Motor neuron (in vitro differentiated cells): ENCODE measurements around the gene KCNC1. TPM values are rescaled to one million over a fixed set of nuclear protein-coding genes. Genes with fewer than 3 reads are reported as not detected.

ENCODE experiments used
- ATAC-seq, 8 experiments: fragments of 200-7000 bp; cut with Tn5 transposase; replicated peaks in 6 of 8; 2 replicates each; pipeline ENCODE4 v1.8.0; 2021; ENCODE audit warnings: mild to moderate bottlenecking in 8 of 8, moderate library complexity in 8 of 8
- H3K27ac ChIP-seq, 2 donors: fragments of 250-450 bp; sonication (Bioruptor Pico); 2 replicates each; pipeline ENCODE4 v1.9.0; 2021; ENCODE audit warnings: antibody characterized with exemption in 2 of 2, mild to moderate bottlenecking in 2 of 2, moderate library complexity in 1 of 2
- H3K4me1 ChIP-seq, 2 donors: fragments of 250-450 bp; sonication (Bioruptor Pico); replicated peaks in 1 of 2; 2 replicates each; pipeline ENCODE4 v1.6.1; 2021; ENCODE audit warnings: antibody characterized with exemption in 2 of 2, mild to moderate bottlenecking in 2 of 2, moderate library complexity in 1 of 2
- H3K4me3 ChIP-seq, 5 donors: fragments of 250-450 bp; sonication (Bioruptor Pico); 2 replicates each; pipeline ENCODE4 v1.9.0; 2021; ENCODE audit warnings: antibody characterized with exemption in 5 of 5, mild to moderate bottlenecking in 5 of 5, moderate library complexity in 4 of 5
- WGBS, 10 experiments: fragments of 450-650 bp; shearing (Covaris generic); methylation state at CpG; one replicate each; pipeline ENCODE4 v1.0.0; 2022; 5-methylcytosine and 5-hydroxymethylcytosine counted together
- in situ Hi-C, 9 experiments: fragments of 400-800 bp; cut with MboI; loops; one replicate each; pipeline ENCODE4 v1.15.0; 2021; ENCODE audit warnings: low sequenced_read_pairs in 9 of 9, low pct_unique_long_range_greater_than_20kb in 2 of 9; ENCODE audit not compliant: unreplicated experiment in 9 of 9
- total RNA-seq, 8 experiments: library from RNA; unstranded; fragments of 300-600 nt; gene quantifications; 2 replicates each; pipeline versions ENCODE4 v1.2.3 to v1.2.4, GENCODE V29; 2022

Gene KCNC1
- total RNA-seq, 8 experiments from 2014 or later: 1.5 to 12.5 (median 6.2) TPM

DNA sequence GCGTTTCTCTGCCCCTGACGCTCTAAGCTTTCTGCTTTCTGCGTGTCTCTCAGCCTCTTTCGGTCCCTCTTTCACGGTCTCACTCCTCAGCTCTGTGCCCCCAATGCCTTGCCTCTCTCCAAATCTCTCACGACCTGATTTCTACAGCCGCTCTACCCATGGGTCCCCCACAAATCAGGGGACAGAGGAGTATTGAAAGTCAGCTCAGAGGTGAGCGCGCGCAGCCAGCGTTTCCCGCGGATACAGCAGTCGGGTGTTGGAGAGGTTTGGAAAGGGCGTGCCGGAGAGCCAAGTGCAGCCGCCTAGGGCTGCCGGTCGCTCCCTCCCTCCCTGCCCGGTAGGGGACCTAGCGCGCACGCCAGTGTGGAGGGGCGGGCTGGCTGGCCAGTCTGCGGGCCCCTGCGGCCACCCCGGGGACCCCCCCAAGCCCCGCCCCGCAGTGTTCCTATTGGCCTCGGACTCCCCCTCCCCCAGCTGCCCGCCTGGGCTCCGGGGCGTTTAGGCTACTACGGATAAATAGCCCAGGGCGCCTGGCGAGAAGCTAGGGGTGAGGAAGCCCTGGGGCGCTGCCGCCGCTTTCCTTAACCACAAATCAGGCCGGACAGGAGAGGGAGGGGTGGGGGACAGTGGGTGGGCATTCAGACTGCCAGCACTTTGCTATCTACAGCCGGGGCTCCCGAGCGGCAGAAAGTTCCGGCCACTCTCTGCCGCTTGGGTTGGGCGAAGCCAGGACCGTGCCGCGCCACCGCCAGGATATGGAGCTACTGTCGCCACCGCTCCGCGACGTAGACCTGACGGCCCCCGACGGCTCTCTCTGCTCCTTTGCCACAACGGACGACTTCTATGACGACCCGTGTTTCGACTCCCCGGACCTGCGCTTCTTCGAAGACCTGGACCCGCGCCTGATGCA is 15.3 kb upstream of the KCNC1 start, which contains the start of gene MYOD1:
Gene MYOD1 (plus strand): TSS at position 544 of the 910 bp plus-strand sequence. CDS start 212 bp downstream, at position 756.
- no peak within 1 kb of the TSS for H3K4me3 ChIP-seq
- 1 to 16% (median 5%) methylated on average over 3 to 25 of the region's 68 CpGs; no CpG with 5 or more reads in 4 of the 10 experiments for WGBS, 10 experiments
- in situ Hi-C loops: no loop called here
- ATAC-seq: peak; percentile 39 to 74 (median 55)
- H3K4me1 ChIP-seq: peaks cover 5 to 11% of the 10 kb centered on the region in 2 donors
- no peak within 1 kb of the TSS for H3K27ac ChIP-seq

DNA sequence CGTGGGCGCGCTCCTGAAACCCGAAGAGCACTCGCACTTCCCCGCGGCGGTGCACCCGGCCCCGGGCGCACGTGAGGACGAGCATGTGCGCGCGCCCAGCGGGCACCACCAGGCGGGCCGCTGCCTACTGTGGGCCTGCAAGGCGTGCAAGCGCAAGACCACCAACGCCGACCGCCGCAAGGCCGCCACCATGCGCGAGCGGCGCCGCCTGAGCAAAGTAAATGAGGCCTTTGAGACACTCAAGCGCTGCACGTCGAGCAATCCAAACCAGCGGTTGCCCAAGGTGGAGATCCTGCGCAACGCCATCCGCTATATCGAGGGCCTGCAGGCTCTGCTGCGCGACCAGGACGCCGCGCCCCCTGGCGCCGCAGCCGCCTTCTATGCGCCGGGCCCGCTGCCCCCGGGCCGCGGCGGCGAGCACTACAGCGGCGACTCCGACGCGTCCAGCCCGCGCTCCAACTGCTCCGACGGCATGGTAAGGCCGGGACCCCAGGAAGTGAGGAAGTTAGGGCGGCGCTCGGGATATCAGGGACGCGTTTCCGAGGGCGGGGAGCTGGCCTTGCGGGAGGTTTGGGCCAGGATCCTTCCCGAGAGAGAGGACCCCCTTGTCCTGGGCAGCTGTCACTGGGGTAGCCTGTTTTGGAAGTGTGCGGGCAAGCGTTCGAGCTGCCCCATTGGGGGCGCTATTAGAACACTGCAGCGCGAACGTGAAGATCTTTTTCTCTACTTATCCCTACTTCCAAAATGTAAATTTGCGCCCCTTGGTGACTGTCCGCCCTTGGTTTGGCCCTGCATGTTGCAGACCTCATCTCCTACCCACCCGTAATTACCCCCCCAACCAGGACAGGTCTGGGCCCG is 14.4 kb upstream of the KCNC1 start:
- no peak overlapping the region for H3K4me3 ChIP-seq
- ATAC-seq: peak in 7 of 8 experiments; percentile 7 to 63 (median 50)
- in situ Hi-C loops: loop anchor here in 3 of 9 experiments (10.0 kb wide), 2 partner anchors 115 to 265 kb away; no protein-coding TSS in a partner anchor

DNA sequence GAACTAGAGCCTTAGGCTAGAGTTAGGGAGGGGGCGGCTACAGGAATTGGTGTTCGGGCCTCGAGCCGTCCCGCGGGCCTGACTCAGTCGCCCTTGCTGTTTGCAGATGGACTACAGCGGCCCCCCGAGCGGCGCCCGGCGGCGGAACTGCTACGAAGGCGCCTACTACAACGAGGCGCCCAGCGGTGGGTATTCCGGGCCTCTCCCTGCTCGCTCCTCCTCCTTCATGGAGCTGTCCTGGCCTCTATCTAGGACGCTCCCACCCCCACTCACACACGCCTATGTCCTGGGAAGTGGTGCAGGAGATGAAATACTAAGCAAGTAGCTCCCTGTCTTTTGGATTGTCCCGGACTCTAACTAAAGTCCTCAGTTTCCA is 13.8 kb upstream of the KCNC1 start:
- peak overlapping the region in 2 of 5 donors; percentile 5 to 14 for H3K4me3 ChIP-seq
- H3K27ac ChIP-seq: no peak overlapping the region
- in situ Hi-C loops: loop anchor here in 3 of 9 experiments (10.0 kb wide), 2 partner anchors 116 to 264 kb away; no protein-coding TSS in a partner anchor
- peaks cover 5 to 11% of the 10 kb centered on the region in 2 donors for H3K4me1 ChIP-seq
- peak; percentile 43 to 76 (median 59) for ATAC-seq
- WGBS, 10 experiments: no CpG with 5 or more reads among the region's 24 CpGs

More for the DNA sequence above, 14.4 kb upstream of the KCNC1 start:
- WGBS, 10 experiments: 0 to 11% (median 4%) methylated on average over 3 to 15 of the region's 85 CpGs; no CpG with 5 or more reads in 5 of the 10 experiments
- H3K4me1 ChIP-seq: peaks cover 5 to 11% of the 10 kb centered on the region in 2 donors
- no peak overlapping the region for H3K27ac ChIP-seq

DNA sequence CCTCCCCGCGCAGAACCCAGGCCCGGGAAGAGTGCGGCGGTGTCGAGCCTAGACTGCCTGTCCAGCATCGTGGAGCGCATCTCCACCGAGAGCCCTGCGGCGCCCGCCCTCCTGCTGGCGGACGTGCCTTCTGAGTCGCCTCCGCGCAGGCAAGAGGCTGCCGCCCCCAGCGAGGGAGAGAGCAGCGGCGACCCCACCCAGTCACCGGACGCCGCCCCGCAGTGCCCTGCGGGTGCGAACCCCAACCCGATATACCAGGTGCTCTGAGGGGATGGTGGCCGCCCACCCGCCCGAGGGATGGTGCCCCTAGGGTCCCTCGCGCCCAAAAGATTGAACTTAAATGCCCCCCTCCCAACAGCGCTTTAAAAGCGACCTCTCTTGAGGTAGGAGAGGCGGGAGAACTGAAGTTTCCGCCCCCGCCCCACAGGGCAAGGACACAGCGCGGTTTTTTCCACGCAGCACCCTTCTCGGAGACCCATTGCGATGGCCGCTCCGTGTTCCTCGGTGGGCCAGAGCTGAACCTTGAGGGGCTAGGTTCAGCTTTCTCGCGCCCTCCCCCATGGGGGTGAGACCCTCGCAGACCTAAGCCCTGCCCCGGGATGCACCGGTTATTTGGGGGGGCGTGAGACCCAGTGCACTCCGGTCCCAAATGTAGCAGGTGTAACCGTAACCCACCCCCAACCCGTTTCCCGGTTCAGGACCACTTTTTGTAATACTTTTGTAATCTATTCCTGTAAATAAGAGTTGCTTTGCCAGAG is 13.2 kb upstream of the KCNC1 start:
- 0 to 14% (median 7%) methylated on average over 3 to 7 of the region's 56 CpGs; no CpG with 5 or more reads in 7 of the 10 experiments for WGBS, 10 experiments
- in situ Hi-C loops: loop anchor here in 3 of 9 experiments (10.0 kb wide), 2 partner anchors 117 to 263 kb away; no protein-coding TSS in a partner anchor
- Histone ChIP-seq H3K4me1 (peaks cover 5 to 11% of the 10 kb centered on the region in 2 donors), H3K4me3 (peak overlapping the region in 2 of 5 donors; percentile 5 to 14), H3K27ac (no peak overlapping the region)
- peak; percentile 38 to 61 (median 56) for ATAC-seq

DNA sequence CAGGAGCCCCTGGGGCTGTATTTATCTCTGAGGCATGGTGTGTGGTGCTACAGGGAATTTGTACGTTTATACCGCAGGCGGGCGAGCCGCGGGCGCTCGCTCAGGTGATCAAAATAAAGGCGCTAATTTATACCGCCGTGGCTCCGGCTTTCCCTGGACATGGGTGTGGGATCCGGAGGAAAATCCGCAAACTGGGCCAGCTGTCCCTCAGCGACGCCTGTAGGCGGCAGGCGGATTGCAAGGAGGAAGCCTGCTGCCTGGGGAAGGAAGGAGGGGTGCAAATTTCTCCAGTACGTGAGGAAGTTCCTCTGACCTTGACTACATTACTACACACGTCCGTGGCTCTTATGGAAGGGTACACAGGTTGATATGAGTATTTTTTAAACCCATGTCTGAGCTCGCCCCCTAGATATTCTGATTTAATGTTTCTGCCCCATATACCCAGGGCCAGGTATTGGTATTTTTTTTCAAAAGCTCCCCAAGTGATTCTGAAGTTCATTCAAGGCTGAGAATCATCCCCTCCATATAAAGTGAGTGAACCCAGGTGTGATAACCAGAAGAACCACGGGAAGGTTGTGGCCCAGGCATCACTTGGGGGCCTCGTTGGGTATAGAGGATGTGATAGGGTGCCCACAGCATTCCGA is 12.5 kb upstream of the KCNC1 start:
- WGBS, 10 experiments: 0 to 42% (median 11%) methylated on average over 1 to 25 of the region's 25 CpGs; no CpG with 5 or more reads in 2 of the 10 experiments
- Histone ChIP-seq H3K4me1 (peaks cover 5 to 11% of the 10 kb centered on the region in 2 donors), H3K27ac (no peak overlapping the region), H3K4me3 (no peak overlapping the region)
- in situ Hi-C loops: loop anchor here in 3 of 9 experiments (10.0 kb wide), 2 partner anchors 117 to 263 kb away; no protein-coding TSS in a partner anchor
- ATAC-seq: peak in 3 of 8 experiments; percentile 47 to 61 (median 49)

DNA sequence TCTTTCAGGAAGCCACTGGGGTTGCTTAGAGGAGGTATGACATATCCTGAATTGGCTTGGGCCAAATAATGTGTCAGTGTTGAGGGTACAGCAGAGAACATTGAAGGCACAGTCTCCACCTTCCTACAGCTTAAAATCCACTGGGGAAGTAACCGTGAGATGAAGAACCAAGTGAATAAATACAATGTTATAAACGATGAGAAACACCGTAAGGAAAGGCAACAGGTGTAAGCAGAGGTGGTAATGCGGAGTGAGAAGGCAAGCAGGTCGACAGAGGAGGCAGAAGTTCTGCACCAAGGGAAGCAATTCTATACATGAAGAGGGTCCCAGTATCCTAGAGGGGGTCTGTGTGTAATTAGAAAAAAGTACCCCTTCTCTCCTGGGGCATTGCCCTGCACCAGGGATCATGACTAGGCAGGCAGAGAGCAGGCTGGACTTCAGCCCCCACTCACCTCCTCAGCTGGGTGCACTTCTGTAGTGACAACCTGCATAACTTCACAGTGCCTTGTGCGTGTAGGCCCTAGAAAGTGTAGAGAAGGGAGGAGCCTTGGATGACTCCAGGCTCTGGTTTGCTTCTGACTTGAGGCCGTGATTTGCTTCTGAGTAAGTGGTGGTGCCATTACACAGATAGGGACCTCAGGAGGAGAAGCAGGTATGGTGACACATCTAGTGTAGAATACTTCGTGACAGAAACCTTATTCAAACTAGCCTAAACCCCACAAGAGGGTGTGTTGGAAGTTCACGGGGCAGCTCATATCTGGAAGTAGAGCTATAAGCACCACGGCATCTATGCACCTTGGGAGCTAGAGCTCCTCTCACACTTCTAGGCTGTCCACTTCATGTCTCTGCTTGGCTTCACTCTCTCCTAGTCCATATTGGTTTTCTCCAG is 10.3 kb upstream of the KCNC1 start:
- Histone ChIP-seq H3K4me3 (no peak overlapping the region), H3K27ac (no peak overlapping the region), H3K4me1 (peaks cover under 1 to 11% of the 10 kb centered on the region in 2 donors)
- in situ Hi-C loops: loop anchor here in 3 of 9 experiments (10.0 kb wide), 2 partner anchors 119 to 261 kb away; no protein-coding TSS in a partner anchor
- no peak for ATAC-seq
- 13 to 73% (median 49%) methylated on average over 3 to 7 of the region's 10 CpGs; no CpG with 5 or more reads in 2 of the 10 experiments for WGBS, 10 experiments

GRCh38 chr11:17725174-17725573 is 9.4 kb upstream of the KCNC1 start:
- Histone ChIP-seq H3K4me3 (no peak overlapping the region), H3K4me1 (peaks cover 0 to 11% of the 10 kb centered on the region in 2 donors), H3K27ac (no peak overlapping the region)
- in situ Hi-C loops: loop anchor here in 5 of 9 experiments (10.0 to 25.0 kb wide), 3 partner anchors 120 to 262 kb away; no protein-coding TSS in a partner anchor
- ATAC-seq: no peak
- WGBS, 10 experiments: 8 to 100% (median 86%) methylated on average over 1 to 2 of the region's 2 CpGs; no CpG with 5 or more reads in 5 of the 10 experiments

- in situ Hi-C loops: loop anchor here in 6 of 9 experiments (10.0 to 25.0 kb wide), 2 partner anchors 245 to 257 kb away; no protein-coding TSS in a partner anchor
- no peak overlapping the region for H3K27ac ChIP-seq
- 0 to 83% (median 44%) methylated on average over 1 of the region's 2 CpGs; no CpG with 5 or more reads in 6 of the 10 experiments for WGBS, 10 experiments
Observed at GRCh38 chr11:17730137-17730536, 4.4 kb upstream of the KCNC1 start.

GRCh38 chr11:17730608-17731462 is 3.7 kb upstream of the KCNC1 start:
- peaks cover 0 to under 1% of the 10 kb centered on the region in 2 donors for H3K4me1 ChIP-seq
- in situ Hi-C loops: loop anchor here in 6 of 9 experiments (10.0 to 25.0 kb wide), 2 partner anchors 244 to 256 kb away; no protein-coding TSS in a partner anchor
- H3K4me3 ChIP-seq: no peak overlapping the region
- peak; percentile 54 to 73 (median 65) for ATAC-seq
- 0 to 50% (median 3%) methylated on average over 1 to 8 of the region's 9 CpGs for WGBS, 10 experiments
- no peak overlapping the region for H3K27ac ChIP-seq

More at GRCh38 chr11:17730137-17730536, 4.4 kb upstream of the KCNC1 start:
- ATAC-seq: no peak
- no peaks in the 10 kb centered on the region for H3K4me1 ChIP-seq
- no peak overlapping the region for H3K4me3 ChIP-seq

- Histone ChIP-seq H3K4me1 (peaks cover 16 to 17% of the 10 kb centered on the region in 2 donors), H3K27ac (no peak overlapping the region), H3K4me3 (no peak overlapping the region)
- no peak for ATAC-seq
- 60 to 100% (median 82%) methylated on average over 1 to 2 of the region's 4 CpGs; no CpG with 5 or more reads in 6 of the 10 experiments for WGBS, 10 experiments
- in situ Hi-C loops: loop anchor here in 6 of 9 experiments (10.0 to 25.0 kb wide), 2 partner anchors 242 to 254 kb away; no protein-coding TSS in a partner anchor
Observed at GRCh38 chr11:17733261-17733660, 1.3 kb upstream of the KCNC1 start.
